ENCODE measurements around the gene MYO9A. TPM values are rescaled to one million over a fixed set of nuclear protein-coding genes. Genes with fewer than 3 reads are reported as not detected.

Gene MYO9A
- total and polyA plus RNA-seq, 10 of the 15 experiments (the other 5 are each of a cell fraction or from before 2014, with no cell fraction given), result 3.3 to 25.3 (median 12.2) TPM

GRCh38 chr15:72033711-72034110, 84.2 kb downstream of the MYO9A start (continued):
- TF ChIP-seq, protein P1, sequence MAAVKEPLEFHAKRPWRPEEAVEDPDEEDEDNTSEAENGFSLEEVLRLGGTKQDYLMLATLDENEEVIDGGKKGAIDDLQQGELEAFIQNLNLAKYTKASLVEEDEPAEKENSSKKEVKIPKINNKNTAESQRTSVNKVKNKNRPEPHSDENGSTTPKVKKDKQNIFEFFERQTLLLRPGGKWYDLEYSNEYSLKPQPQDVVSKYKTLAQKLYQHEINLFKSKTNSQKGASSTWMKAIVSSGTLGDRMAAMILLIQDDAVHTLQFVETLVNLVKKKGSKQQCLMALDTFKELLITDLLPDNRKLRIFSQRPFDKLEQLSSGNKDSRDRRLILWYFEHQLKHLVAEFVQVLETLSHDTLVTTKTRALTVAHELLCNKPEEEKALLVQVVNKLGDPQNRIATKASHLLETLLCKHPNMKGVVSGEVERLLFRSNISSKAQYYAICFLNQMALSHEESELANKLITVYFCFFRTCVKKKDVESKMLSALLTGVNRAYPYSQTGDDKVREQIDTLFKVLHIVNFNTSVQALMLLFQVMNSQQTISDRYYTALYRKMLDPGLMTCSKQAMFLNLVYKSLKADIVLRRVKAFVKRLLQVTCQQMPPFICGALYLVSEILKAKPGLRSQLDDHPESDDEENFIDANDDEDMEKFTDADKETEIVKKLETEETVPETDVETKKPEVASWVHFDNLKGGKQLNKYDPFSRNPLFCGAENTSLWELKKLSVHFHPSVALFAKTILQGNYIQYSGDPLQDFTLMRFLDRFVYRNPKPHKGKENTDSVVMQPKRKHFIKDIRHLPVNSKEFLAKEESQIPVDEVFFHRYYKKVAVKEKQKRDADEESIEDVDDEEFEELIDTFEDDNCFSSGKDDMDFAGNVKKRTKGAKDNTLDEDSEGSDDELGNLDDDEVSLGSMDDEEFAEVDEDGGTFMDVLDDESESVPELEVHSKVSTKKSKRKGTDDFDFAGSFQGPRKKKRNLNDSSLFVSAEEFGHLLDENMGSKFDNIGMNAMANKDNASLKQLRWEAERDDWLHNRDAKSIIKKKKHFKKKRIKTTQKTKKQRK (IDR thresholded peaks at IDR 0.05; ENCODE audit: low read depth, low read length), result no peak
- TF ChIP-seq, protein P2, sequence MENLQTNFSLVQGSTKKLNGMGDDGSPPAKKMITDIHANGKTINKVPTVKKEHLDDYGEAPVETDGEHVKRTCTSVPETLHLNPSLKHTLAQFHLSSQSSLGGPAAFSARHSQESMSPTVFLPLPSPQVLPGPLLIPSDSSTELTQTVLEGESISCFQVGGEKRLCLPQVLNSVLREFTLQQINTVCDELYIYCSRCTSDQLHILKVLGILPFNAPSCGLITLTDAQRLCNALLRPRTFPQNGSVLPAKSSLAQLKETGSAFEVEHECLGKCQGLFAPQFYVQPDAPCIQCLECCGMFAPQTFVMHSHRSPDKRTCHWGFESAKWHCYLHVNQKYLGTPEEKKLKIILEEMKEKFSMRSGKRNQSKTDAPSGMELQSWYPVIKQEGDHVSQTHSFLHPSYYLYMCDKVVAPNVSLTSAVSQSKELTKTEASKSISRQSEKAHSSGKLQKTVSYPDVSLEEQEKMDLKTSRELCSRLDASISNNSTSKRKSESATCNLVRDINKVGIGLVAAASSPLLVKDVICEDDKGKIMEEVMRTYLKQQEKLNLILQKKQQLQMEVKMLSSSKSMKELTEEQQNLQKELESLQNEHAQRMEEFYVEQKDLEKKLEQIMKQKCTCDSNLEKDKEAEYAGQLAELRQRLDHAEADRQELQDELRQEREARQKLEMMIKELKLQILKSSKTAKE (IDR thresholded peaks at IDR 0.05; ENCODE audit: low read depth, poor library complexity, severe bottlenecking), result no peak
- TF ChIP-seq RCOR1 (conservative IDR thresholded peaks at IDR 0.05; ENCODE audit: low read depth, low read length) (no peak), SUPT20H (IDR thresholded peaks at IDR 0.05; ENCODE audit: borderline replicate concordance, control insufficient read depth, low read depth, low read length) (no peak)

DNA sequence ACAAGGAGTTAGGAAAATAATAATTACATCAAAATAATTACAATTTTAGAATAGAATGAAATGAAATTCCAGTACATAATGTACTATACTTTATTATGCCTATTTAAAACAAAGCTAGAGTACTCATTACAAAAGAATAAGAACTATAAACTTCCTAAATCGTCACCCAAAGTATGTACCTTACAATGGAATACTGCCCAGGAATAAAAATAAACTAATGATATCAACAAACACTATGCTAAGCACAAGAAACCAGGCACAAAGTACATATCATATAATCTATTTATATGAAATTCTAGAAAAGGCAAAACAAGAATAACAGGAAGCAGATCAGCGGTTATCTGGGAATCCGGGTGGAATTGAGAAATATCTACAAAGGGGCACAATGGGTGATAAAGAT, 84.7 kb downstream of the MYO9A start:
- no peak overlapping the region for H3K9ac ChIP-seq (ENCODE audit: control insufficient read depth, insufficient read depth, low read length)
- no peak overlapping the region for H2AFZ ChIP-seq (ENCODE audit: control insufficient read depth, low read depth, low read length)
- in situ Hi-C loops (cut with MboI), result no loop called here
- H3K27ac ChIP-seq (ENCODE audit: control insufficient read depth, insufficient read depth), result no peak overlapping the region
- no peaks in the 10 kb centered on the region; the same call in 1 of the 3 replicates for H3K9me3 ChIP-seq (replicated peaks; ENCODE audit: control insufficient read depth, insufficient read depth, low read length)
- no TSS peak for BruUV-seq (replicated peaks)
- H3K4me2 ChIP-seq (ENCODE audit: control insufficient read depth, insufficient read depth), result no peak overlapping the region
- FAIRE-seq, result no peak
- intact Hi-C loops (cut with micrococcal nuclease; ENCODE audit: unreplicated experiment), result no loop called here
- ChIA-PET SMC1A (ENCODE audit: uncharacterized antibody, unreplicated experiment) (interaction anchor here (1.6 kb wide), 1 partner anchor 9 kb away, joined by 3 read pairs; no protein-coding TSS in a partner anchor), CTCF (no interaction called here), POLR2A (no interaction called here), RAD21 (ENCODE audit: unreplicated experiment) (no interaction called here)
- ATAC-seq, result no peak
- no peaks in the 10 kb centered on the region; a peak in 1 of 4 replicates for H3K36me3 ChIP-seq (ENCODE audit: control insufficient read depth in 2 of 2, insufficient read depth in 2 of 2, low read length in 1 of 2)
- no peaks in the 10 kb centered on the region for H3K4me1 ChIP-seq (ENCODE audit: control insufficient read depth, insufficient read depth, low read length)
- H4K20me1 ChIP-seq (ENCODE audit: control insufficient read depth, insufficient read depth), result no peaks in the 10 kb centered on the region
- H3K4me3 ChIP-seq, result no peak overlapping the region
- DNase-seq (ENCODE audit: low read depth, low spot score), result no peak
- no peaks in the 10 kb centered on the region for H3K79me2 ChIP-seq (ENCODE audit: control insufficient read depth, insufficient read depth, low read length)
- H3K27me3 ChIP-seq (replicated peaks in 1 of 2; ENCODE audit: control insufficient read depth in 2 of 2, insufficient read depth in 2 of 2, low read length in 1 of 2), result no peaks in the 10 kb centered on the region
- 96% methylated on average over 3 of the region's 3 CpGs for WGBS (ENCODE audit: insufficient coverage, insufficient replicate concordance, low lambda C conversion rate, missing lambda C conversion rate)
- TF ChIP-seq E2F4 (IDR thresholded peaks at IDR 0.05; ENCODE audit: low read depth, low read length) (no peak), PKNOX1 (IDR thresholded peaks at IDR 0.05) (no peak), ZNF384 (IDR thresholded peaks at IDR 0.05; ENCODE audit: borderline replicate concordance, low read depth, low read length) (no peak), SMAD5 (IDR thresholded peaks at IDR 0.05; ENCODE audit: low read depth) (no peak), CREM (IDR thresholded peaks at IDR 0.05; ENCODE audit: low read depth) (no peak), SIN3A (IDR thresholded peaks at IDR 0.05; ENCODE audit: low read depth, low read length) (no peak), SIX5 (IDR thresholded peaks at IDR 0.05; ENCODE audit: low read depth, low read length, severe bottlenecking) (no peak), TCF3 (IDR thresholded peaks at IDR 0.05; ENCODE audit: borderline replicate concordance, insufficient read depth, low read depth, low read length) (no peak), HDAC2 (IDR thresholded peaks at IDR 0.05) (no peak), NR2C1 (IDR thresholded peaks at IDR 0.05) (no peak), PAX5 (IDR thresholded peaks at IDR 0.05; ENCODE audit: borderline replicate concordance, low read depth, low read length) (no peak), SRF (IDR thresholded peaks at IDR 0.05; ENCODE audit: low read depth in 2 of 2, low read length in 2 of 2) (no peak)

Measured in GM12878 (cell line).